Hematopoietic multipotent progenitor cell (in vitro differentiated cells): ENCODE data around the gene NF1. TPM values are rescaled to one million over a fixed set of nuclear protein-coding genes. Genes with fewer than 3 reads are reported as not detected.
"Not testable (repeated sequence)": the region's sequence is repeated elsewhere in the genome, so short reads cannot be mapped to it uniquely, and the experiment has no call there.

ENCODE experiments used
- DNase-seq, 3 donors: peaks; one replicate each; pipeline ENCODE4 v3.0.0-alpha.2; 2011 to 2015; ENCODE audit warnings: low read depth in 2 of 3, low spot score in 2 of 3
- total RNA-seq: library from RNA; depleted of rRNA; stranded (reverse); fragments of >200 nt; gene quantifications from one replicate; pipeline ENCODE4 v1.2.3, GENCODE V29; 2012

NF1 gene
- total RNA-seq, 1 donor = 28.5 TPM

DNA sequence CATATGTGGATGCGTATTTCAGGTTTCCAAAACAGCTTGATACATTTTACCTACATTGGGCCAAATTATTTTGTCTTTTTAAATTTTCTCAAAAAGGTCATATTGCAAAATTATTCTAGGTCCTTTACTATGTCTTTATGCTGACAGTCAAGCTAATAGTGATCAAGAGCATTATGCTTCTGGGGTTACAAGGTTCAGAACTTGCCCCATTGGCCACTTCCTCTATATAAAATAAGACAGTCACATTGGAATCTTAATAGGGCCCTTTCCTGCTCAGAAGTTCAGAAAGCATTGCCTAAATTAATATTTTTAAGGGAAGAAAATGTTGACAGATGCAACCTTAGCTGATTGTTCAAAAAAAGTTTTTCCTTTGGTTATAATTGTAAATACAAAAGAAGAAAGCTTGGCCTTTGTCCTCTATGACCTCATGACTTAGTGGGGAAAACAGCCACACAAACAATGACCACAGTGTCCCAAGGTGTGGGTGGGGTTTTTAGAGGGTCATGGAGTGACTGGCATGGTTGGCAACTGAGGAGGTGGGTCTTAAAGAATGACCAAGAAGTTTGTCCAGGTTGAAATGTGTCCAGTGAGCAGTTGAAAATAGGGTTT, 284.9 kb downstream of the NF1 start:
- no peak for DNase-seq

GRCh38 chr17:31381165-31381668, 286.4 kb downstream of the NF1 start:
- DNase-seq = no peak

GRCh38 chr17:31382668-31383275, 288.0 kb downstream of the NF1 start:
- DNase-seq = not testable (repeated sequence)

- not testable (repeated sequence) for DNase-seq
These were observed 288.7 kb downstream of the NF1 start for GRCh38 chr17:31383488-31383887.

- no peak for DNase-seq
These were observed 290.9 kb downstream of the NF1 start for GRCh38 chr17:31385428-31386285.

- DNase-seq = no peak
These were observed 291.8 kb downstream of the NF1 start for GRCh38 chr17:31386542-31387075.

- DNase-seq = no peak
These were observed 292.7 kb downstream of the NF1 start for GRCh38 chr17:31387438-31387837.

- DNase-seq = no peak
These were observed 293.6 kb downstream of the NF1 start for GRCh38 chr17:31388351-31388750.

- peak; percentile 22 to 71 (median 57) for DNase-seq
These were observed 294.2 kb downstream of the NF1 start for GRCh38 chr17:31388770-31389656.

- no peak for DNase-seq
These were observed 295.0 kb downstream of the NF1 start for GRCh38 chr17:31389657-31390381.

- DNase-seq = no peak
These were observed 295.6 kb downstream of the NF1 start for GRCh38 chr17:31390426-31390747.

- no peak for DNase-seq
These were observed 296.1 kb downstream of the NF1 start for GRCh38 chr17:31390748-31391495.

- DNase-seq = peak in 2 of 3 donors; percentile 37 to 47
These were observed 296.7 kb downstream of the NF1 start, which contains the start of gene RAB11FIP4 for GRCh38 chr17:31391496-31391949. Gene RAB11FIP4, plus strand, starts transcription at chr17:31391675. Its CDS starts 178 bp downstream, at chr17:31391853.

DNA sequence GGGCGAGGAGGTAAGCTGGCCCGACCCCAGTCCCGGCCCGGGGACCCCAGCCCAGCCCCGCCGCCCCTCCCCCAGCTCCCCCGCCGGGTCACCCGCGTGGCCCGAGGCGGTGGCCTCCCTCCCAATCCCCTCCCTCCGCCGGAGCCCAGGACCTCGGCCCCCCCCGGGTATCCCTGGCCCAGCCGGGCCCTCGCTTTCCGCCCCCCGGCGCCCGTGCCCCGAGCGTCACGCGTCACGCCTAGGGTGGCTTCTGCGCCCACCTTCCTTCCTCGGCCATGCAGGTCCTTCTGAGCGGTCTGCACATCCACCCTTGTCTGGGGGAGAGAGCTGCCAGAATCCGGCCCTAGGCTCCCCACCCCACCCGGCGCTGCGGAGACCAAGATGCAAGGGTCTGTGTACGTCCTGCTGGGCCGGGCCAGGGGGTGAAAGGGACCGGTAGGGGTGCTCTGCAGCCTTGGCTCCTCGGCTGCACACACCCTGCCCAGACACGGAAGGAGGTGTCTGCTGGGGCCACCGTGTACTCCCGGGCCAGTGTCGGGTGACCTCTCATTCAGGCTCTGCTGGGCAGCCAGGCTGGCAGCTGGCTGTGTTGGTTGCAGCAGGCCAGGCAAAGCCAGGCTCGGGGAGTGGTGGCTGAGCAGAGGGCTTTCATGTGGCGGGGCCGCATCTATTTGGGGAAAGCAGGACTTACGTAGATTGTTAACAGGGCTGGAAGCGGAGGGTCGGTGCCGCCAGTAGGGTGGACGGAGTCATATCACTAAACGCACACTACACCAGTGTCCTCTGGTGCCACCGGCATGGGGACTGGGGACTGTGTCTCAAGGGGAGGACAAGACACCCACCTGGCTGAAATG, 297.5 kb downstream of the NF1 start:
- no peak for DNase-seq

DNA sequence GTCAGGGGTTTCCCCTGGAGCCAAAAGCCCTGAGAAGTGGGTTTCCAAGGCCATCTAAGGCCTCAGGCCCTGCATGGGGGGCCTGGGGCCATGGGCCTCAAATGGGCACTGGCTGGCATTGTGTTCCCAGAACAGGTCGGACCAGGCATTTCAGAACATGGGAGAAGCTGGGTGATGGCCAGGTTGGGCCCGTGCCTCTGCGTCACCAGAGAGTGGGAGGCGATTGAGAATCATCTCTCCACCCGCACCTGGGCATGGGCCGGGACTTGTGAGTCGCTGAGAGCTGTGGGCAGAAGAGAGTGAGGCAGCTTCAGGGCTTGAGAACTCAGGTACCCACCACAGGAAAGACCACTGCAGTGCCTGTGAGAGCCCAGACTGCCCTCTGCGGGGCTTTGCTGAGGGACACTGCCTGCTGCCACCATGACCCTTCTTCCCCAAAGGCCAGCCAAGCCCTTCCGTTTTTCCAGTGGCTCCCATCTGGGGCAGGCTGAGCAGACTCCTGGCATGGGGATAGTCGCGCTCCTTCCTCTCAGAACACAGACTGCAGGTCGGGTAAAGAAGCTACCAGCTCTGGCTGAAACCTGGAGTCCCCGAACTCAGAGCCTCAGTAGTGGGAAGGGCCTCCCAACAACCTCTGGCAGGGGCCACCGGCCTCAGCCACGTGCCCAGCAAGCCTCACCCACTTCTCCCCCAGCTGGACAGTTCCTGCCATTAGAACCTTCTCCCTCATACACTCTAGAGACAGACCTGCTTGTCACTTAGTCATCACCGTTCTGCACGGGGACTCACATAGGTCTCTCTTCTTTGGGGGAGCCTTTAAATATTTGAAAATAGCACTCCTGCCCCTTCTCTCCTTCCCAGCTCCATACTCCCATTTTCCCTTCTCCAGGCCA, 298.3 kb downstream of the NF1 start:
- no peak for DNase-seq

- no peak for DNase-seq
These were observed 299.0 kb downstream of the NF1 start for GRCh38 chr17:31393749-31394146.

- peak in 2 of 3 donors; percentile 78 to 92 for DNase-seq
These were observed 299.8 kb downstream of the NF1 start for GRCh38 chr17:31394544-31394943.
